SJCRH30 (cell line): ENCODE measurements around the gene LPIN3. TPM values are rescaled to one million over a fixed set of nuclear protein-coding genes. Genes with fewer than 3 reads are reported as not detected.

Experiments
- DNase-seq, 2 experiments: peaks; one replicate each; pipeline ENCODE4 v3.0.0-alpha.2; 2015 to 2020
- H3K27ac ChIP-seq: fragments of 250-450 bp; sonication (Bioruptor Pico); 2 replicates; pipeline ENCODE4 v1.5.1; 2020; ENCODE audit warnings: mild to moderate bottlenecking, moderate library complexity
- H3K27me3 ChIP-seq: fragments of 250-450 bp; sonication (Bioruptor Pico); 2 replicates; pipeline ENCODE4 v1.5.1; 2020; ENCODE audit warnings: mild to moderate bottlenecking, moderate library complexity
- H3K36me3 ChIP-seq: fragments of 250-450 bp; sonication (Bioruptor Pico); 2 replicates; pipeline ENCODE4 v1.5.1; 2020; ENCODE audit warnings: mild to moderate bottlenecking, moderate library complexity
- H3K4me1 ChIP-seq: fragments of 250-450 bp; sonication (Bioruptor Pico); 2 replicates; pipeline ENCODE4 v1.5.1; 2020; ENCODE audit warnings: mild to moderate bottlenecking, moderate library complexity
- H3K4me3 ChIP-seq: fragments of 250-450 bp; sonication (Bioruptor Pico); 2 replicates; pipeline ENCODE4 v1.5.1; 2020; ENCODE audit warnings: mild to moderate bottlenecking, moderate library complexity
- H3K9me3 ChIP-seq: fragments of 250-450 bp; sonication (Bioruptor Pico); replicated peaks from 2 replicates; pipeline ENCODE4 v1.5.1; 2020; ENCODE audit warnings: mild to moderate bottlenecking, moderate library complexity
- total RNA-seq: library from RNA; depleted of rRNA; stranded (reverse); fragments of >200 nt; shearing (Covaris generic); gene quantifications from 2 replicates; pipeline ENCODE4 v1.2.3, GENCODE V29; 2014

LPIN3 gene
- total RNA-seq, 1 experiment from 2014 or later: 2.3 TPM

- Histone ChIP-seq H3K9me3 (no peaks in the 10 kb centered on the region), H3K4me1 (peaks cover 3% of the 10 kb centered on the region), H3K27ac (no peak overlapping the region), H3K27me3 (no peaks in the 10 kb centered on the region), H3K4me3 (no peak overlapping the region), H3K36me3 (no peaks in the 10 kb centered on the region)
- no peak for DNase-seq
Observed at GRCh38 chr20:41350408-41350962, 9.9 kb downstream of the LPIN3 start.

- DNase-seq: peak in 1 of 2 experiments; percentile 54
- no peaks in the 10 kb centered on the region for H3K9me3 ChIP-seq
Observed at GRCh38 chr20:41352106-41352505, 11.5 kb downstream of the LPIN3 start.

GRCh38 chr20:41352666-41353065, 12.0 kb downstream of the LPIN3 start:
- no peak overlapping the region for H3K27ac ChIP-seq
- no peak overlapping the region for H3K4me3 ChIP-seq
- no peaks in the 10 kb centered on the region; the same call in 1 of the 2 replicates for H3K4me1 ChIP-seq
- H3K36me3 ChIP-seq: no peaks in the 10 kb centered on the region
- H3K9me3 ChIP-seq: no peaks in the 10 kb centered on the region
- no peaks in the 10 kb centered on the region for H3K27me3 ChIP-seq
- DNase-seq: peak in 1 of 2 experiments; percentile 50

More at GRCh38 chr20:41352106-41352505, 11.5 kb downstream of the LPIN3 start:
- Histone ChIP-seq H3K4me1 (no peaks in the 10 kb centered on the region), H3K27me3 (no peaks in the 10 kb centered on the region), H3K27ac (no peak overlapping the region), H3K36me3 (no peaks in the 10 kb centered on the region), H3K4me3 (no peak overlapping the region)

- H3K27ac ChIP-seq: no peak overlapping the region
- H3K4me3 ChIP-seq: no peak overlapping the region
- no peaks in the 10 kb centered on the region for H3K36me3 ChIP-seq
- no peak for DNase-seq
- no peaks in the 10 kb centered on the region for H3K27me3 ChIP-seq
- H3K4me1 ChIP-seq: peaks cover 8% of the 10 kb centered on the region
- H3K9me3 ChIP-seq: no peaks in the 10 kb centered on the region
Observed at GRCh38 chr20:41353530-41353929, 12.9 kb downstream of the LPIN3 start.

GRCh38 chr20:41355192-41355591, 14.6 kb downstream of the LPIN3 start:
- H3K9me3 ChIP-seq: no peaks in the 10 kb centered on the region
- H3K27me3 ChIP-seq: no peaks in the 10 kb centered on the region
- no peaks in the 10 kb centered on the region for H3K36me3 ChIP-seq
- no peak overlapping the region for H3K27ac ChIP-seq
- no peak overlapping the region for H3K4me3 ChIP-seq
- peaks cover 22% of the 10 kb centered on the region for H3K4me1 ChIP-seq
- no peak for DNase-seq

GRCh38 chr20:41355598-41356203, 15.1 kb downstream of the LPIN3 start:
- no peaks in the 10 kb centered on the region for H3K36me3 ChIP-seq
- H3K27me3 ChIP-seq: no peaks in the 10 kb centered on the region
- no peak overlapping the region for H3K27ac ChIP-seq
- no peak for DNase-seq
- H3K9me3 ChIP-seq: no peaks in the 10 kb centered on the region
- peaks cover 27% of the 10 kb centered on the region for H3K4me1 ChIP-seq
- no peak overlapping the region for H3K4me3 ChIP-seq

- Histone ChIP-seq H3K4me1 (peaks cover 40% of the 10 kb centered on the region), H3K36me3 (no peaks in the 10 kb centered on the region), H3K9me3 (no peaks in the 10 kb centered on the region), H3K4me3 (no peak overlapping the region), H3K27me3 (no peaks in the 10 kb centered on the region), H3K27ac (no peak overlapping the region)
- no peak for DNase-seq
Observed at GRCh38 chr20:41356951-41357350, 16.3 kb downstream of the LPIN3 start.

GRCh38 chr20:41357424-41358163, 17.0 kb downstream of the LPIN3 start:
- DNase-seq: no peak
- H3K4me3 ChIP-seq: no peak overlapping the region

GRCh38 chr20:41358230-41358629, 17.6 kb downstream of the LPIN3 start:
- peak; percentile 82 to 88 for DNase-seq
- H3K36me3 ChIP-seq: no peaks in the 10 kb centered on the region

More at GRCh38 chr20:41357424-41358163, 17.0 kb downstream of the LPIN3 start:
- H3K4me1 ChIP-seq: peaks cover 46% of the 10 kb centered on the region
- no peaks in the 10 kb centered on the region for H3K36me3 ChIP-seq
- no peaks in the 10 kb centered on the region for H3K9me3 ChIP-seq
- no peak overlapping the region for H3K27ac ChIP-seq
- H3K27me3 ChIP-seq: no peaks in the 10 kb centered on the region

GRCh38 chr20:41358717-41359116, 18.1 kb downstream of the LPIN3 start:
- no peaks in the 10 kb centered on the region for H3K27me3 ChIP-seq
- DNase-seq: peak; percentile 59 to 77

More at GRCh38 chr20:41358230-41358629, 17.6 kb downstream of the LPIN3 start:
- no peak overlapping the region for H3K4me3 ChIP-seq
- peaks cover 50% of the 10 kb centered on the region for H3K4me1 ChIP-seq
- H3K9me3 ChIP-seq: no peaks in the 10 kb centered on the region
- no peaks in the 10 kb centered on the region for H3K27me3 ChIP-seq
- H3K27ac ChIP-seq: no peak overlapping the region; the same call in 1 of the 2 replicates

GRCh38 chr20:41359541-41360011, 19.0 kb downstream of the LPIN3 start:
- H3K27me3 ChIP-seq: no peaks in the 10 kb centered on the region
- no peak overlapping the region for H3K27ac ChIP-seq
- H3K36me3 ChIP-seq: no peaks in the 10 kb centered on the region
- H3K4me3 ChIP-seq: no peak overlapping the region
- H3K4me1 ChIP-seq: peaks cover 50% of the 10 kb centered on the region
- no peaks in the 10 kb centered on the region for H3K9me3 ChIP-seq
- peak in 1 of 2 experiments; percentile 63 for DNase-seq

More at GRCh38 chr20:41358717-41359116, 18.1 kb downstream of the LPIN3 start:
- Histone ChIP-seq H3K36me3 (no peaks in the 10 kb centered on the region), H3K4me1 (peaks cover 50% of the 10 kb centered on the region), H3K27ac (no peak overlapping the region; the same call in 1 of the 2 replicates), H3K9me3 (no peaks in the 10 kb centered on the region), H3K4me3 (no peak overlapping the region)

GRCh38 chr20:41360831-41361756, 20.5 kb downstream of the LPIN3 start:
- H3K27ac ChIP-seq: peak overlapping the region; percentile 18
- no peaks in the 10 kb centered on the region for H3K27me3 ChIP-seq
- peak; percentile 74 to 77 for DNase-seq

GRCh38 chr20:41361757-41362747, 21.4 kb downstream of the LPIN3 start:
- Histone ChIP-seq H3K9me3 (no peaks in the 10 kb centered on the region), H3K36me3 (no peaks in the 10 kb centered on the region), H3K4me3 (no peak overlapping the region), H3K27me3 (no peaks in the 10 kb centered on the region), H3K27ac (peak overlapping the region; percentile 42), H3K4me1 (peaks cover 50% of the 10 kb centered on the region)
- peak; percentile 96 to 98 for DNase-seq

More at GRCh38 chr20:41360831-41361756, 20.5 kb downstream of the LPIN3 start:
- H3K4me3 ChIP-seq: no peak overlapping the region
- no peaks in the 10 kb centered on the region for H3K36me3 ChIP-seq
- H3K4me1 ChIP-seq: peaks cover 50% of the 10 kb centered on the region
- H3K9me3 ChIP-seq: no peaks in the 10 kb centered on the region
